ENCODE data around the gene VPS37D.
"Not testable (repeated sequence)": the region's sequence is repeated elsewhere in the genome, so short reads cannot be mapped to it uniquely, and the experiment has no call there.

Gene VPS37D

DNA sequence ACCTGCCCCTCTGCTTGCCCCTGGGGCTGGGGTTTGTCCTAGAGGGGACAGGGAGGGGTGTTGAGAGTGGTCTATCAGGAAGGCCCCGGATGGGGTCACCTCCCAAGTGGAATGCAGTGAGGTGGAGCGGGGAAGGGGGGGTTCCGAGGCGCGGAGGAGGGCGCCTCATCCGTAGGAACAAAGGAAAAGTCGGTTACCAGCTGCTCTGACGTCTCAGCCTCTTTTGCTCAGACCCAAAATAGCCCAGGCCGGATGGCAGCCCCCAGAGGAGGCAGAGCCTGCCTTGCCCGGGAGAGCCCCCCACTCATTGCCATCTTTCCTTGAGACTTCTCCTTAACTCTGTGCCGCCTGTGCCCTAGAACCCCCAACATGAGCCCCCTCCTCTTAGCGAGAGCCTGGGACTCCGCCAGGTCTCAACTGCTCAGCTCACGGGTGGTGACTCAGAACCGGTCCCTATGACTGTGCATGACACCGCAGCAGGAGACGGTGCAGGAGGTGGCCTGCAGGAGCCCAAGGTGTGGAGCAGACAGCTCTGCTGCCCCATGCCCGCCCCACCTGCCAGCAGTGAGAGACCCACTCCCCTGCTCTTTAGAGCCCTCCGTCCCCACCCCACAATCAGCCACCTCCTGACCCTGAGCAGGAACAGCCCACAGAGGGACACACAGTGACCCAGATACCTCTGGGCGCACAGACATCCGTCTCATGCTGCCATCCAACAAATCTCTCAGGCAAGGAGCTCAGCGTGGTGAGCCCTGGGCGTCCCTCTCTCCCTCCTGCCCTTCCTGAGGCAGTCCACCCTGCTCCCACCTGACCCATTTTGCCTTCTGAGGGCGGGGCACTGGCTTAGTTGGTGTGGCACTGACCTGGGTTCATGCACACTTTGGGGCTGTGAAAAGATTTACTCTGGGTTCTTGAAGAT, 38.8 kb downstream of the VPS37D start:
- peak; percentile 38 for DNase-seq

DNA sequence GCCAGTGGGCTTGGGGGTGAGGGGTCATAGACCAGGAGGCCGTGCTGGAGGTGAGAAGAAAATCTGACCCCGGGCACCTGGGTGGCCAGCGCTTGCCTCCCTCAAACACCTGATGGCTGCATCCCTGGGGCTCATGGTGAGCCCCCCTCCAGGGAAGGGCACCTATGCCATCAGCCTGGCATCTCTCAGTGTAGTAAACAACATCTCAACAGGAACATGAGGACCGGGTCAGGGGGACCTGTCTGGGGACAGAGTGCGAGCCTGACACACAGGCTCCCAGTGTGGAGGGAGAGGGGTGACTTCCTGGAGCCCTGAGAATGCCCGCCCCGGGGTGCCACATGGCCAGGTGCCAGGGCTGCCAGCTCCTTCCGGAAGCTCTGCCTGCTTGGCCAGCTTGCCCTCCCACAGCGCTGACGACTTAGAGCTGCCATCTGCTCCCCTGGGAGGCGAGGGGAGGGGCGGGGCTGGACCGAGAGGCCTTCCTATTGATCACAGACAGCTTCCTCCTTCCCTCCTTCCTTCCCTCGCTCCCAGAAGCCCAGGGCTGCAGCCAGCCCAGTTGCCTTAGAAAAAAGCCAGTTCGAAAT, 39.5 kb downstream of the VPS37D start:
- DNase-seq: no peak

DNA sequence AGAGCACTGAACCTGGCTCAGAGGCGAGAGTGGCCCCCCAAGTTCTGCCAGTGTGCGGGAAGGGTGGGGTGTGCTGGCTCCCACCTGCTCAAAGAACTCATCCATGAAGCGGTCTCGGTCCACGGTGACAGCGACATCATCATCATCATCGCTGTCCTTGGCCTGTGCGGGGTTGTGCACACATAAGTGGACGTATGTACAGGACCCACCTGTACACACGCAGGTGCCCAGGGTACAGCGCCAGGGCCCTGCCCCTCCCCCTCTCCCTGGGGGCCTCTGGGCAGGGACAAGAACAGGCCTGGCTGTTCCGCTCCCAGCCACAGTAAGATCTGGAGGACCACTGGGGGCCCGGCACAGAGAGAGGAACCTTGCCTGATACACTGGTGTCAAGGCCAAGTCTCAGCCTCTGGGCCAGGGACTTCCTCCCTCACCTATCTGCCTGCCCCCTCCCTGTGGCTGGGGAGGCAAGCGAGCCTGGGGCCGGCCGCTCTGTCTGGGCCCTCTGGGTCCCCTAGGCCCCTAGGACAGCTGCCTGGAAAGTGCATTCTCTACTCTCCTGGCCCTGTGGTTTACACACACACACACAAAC, 41.4 kb downstream of the VPS37D start:
- no peak for DNase-seq

DNA sequence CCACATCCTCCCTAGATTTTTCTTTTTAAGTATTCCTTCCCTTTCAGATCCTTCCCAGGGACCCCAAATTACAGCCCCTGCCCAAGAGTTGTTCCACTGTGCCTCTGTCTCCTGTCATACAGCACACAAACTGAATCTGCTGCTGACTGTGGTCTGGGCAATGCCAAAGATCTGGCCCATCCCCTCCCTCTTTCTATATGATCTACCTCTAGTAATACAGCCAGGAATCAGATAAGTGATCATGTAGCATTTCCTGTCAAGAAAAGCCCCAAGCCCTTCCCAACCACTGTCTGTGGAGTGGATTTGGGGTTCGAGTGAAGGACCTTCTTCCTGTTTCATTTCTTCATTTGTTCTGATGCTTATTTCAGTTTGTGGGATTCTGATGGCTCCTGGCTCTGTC, 45.1 kb downstream of the VPS37D start:
- no peak for DNase-seq

DNA sequence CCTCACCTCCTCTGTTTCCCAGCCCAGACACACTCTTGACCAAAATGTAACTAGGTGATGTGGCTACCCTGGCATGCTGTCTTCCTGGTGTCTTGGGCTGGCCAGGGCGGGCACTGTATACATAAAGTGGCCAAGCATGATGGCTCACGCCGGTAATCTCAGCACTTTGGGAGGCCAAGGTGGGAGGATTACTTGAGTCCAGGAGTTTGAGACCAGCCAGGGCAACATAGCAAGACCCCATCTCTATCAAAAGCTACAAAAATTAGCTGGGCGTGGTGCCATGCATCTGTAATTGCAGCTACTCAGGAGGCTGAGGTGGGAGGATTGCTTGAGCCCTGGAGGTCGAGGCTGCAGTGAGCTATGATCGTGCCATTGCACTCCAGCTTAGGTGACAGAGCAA, 45.7 kb downstream of the VPS37D start:
- not testable (repeated sequence) for DNase-seq

DNA sequence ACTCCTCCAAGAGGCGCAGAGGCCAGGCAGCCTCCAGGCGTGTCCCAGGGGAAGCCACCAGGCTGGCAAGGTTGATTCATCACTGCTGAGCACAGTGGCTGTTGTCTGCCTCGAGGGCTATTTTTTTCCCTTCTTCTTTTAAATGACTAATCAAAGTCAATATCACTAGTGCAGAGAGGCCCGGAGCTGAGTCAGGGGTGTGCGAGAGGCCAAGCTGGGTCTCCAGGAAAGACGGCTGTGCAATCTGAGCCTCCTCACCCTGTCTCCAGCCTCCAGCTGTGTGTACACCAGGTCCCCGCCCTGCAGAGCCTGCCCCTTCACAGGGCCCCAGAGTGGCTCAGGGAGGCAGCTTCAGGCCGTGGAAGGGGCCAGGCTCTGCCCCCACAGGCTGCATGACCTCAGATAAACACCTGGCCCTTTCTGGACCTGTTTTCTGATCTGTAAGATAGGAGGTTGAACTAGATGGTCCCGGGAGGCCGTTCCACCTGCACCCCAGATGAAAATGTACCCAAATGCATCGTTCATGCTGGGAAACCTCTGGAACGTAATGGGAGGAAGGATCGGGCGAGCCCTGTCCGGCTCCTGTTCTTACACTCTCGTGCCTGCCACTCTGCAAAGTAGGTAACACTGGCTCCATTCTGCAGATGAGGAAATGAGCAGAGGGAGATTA, 48.2 kb downstream of the VPS37D start:
- peak; percentile 34 for DNase-seq

DNA sequence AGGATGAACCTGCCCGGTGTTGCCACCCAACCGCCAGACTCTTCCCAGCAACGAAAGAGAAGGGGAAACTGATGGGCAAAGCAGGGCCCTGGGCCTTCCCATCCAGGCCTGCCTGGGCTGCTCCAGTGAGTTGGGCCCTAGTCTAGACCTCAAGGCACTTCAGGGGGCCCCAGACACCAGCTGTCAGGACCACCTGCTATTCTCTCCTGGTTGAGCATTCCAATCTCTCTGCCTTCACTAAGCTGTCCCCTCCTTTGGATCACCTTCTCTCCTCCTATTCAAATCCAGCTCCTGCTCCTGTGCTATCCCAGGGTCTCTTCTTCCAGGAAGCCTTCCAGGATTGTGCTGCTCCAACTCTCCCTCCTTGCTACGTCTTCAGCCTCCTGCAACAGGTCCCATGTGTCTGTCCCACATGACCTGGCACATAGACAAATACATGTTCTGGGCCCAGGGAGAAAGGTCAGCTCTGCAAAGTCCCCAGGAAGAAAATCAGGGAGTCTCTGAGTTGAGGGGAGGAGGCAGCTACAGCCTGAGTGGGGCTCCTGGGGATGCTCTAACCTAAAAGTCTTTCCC, 48.8 kb downstream of the VPS37D start:
- DNase-seq: no peak

DNA sequence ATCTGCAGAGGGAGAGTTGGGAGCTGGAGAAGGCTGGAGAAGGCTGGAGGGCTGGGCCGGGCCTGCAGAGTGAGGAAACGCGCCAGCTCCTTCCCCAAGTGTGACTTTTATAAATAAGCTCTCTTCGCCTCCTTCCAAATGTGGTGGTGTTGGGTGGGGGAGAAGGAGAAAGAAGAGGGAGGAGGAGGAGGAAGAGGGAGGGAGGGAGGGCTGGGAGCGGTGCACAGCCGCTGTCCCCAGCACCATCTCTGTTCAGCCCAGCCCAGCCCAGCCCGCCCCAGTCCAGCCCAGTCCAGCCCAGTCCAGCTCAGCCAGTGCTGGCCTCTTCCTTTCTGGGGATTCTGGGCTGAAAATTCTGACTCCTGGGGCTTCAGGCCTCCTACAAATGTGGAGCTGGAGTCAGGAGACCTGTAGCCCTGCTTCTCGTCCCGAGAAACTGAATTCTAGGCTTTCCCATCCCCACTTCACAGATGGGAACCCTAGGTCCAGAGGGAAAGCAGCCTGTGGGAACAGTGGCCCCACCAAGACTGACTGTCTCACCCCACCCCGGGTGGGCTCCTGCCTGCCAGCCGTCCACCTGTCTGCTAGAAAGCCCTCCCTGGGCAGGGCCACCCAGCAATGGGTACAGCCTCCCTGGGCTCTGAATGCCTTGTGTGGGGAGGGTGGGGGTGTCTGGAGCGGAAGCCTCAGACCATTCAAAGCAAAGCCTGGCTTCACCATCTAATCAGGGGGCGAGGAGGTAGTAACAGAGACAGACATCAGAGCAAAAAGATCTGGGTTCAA, 49.6 kb downstream of the VPS37D start:
- no peak for DNase-seq

DNA sequence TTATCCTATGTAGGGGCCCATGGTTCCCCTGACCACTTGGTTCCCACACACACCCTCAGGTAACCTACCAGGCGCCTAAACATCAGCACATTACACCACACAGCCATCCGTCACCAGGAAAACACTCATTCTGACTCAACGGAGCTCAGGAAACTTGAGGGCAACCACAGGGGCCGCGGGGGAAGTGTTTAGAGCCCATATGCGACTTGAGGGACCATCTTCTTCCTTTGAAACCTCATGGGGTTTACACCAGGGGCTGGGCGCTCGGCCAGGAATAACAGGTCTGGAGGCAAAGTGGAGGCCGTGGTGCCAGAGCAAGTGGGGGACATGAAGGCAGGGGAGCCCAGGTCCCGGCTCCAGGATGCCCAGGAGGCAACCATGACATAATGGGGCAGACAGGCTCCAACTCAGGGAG, 50.4 kb downstream of the VPS37D start:
- peak; percentile 80 for DNase-seq

DNA sequence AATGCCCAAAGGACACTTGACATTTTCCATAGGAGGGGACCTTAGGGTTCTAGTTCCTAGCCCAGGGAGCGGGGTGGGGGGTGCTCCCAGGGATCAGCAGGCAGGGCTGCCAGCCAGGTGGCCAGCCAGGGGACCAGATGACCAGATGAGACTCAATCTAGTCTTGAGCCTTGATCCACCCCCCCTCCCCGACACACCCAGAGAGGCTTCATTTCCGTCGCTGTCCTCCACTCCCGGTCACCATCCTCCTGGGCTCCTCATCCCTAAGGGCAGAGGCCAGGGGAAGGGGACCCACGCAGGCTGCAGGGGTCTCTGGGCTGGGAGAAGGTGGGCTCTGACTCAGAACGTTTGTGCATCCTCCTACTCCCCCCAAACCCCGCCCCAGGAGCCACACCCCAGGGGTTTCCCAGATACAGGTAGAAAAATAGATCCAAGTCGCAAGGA, 50.8 kb downstream of the VPS37D start:
- DNase-seq: peak; percentile 20

DNA sequence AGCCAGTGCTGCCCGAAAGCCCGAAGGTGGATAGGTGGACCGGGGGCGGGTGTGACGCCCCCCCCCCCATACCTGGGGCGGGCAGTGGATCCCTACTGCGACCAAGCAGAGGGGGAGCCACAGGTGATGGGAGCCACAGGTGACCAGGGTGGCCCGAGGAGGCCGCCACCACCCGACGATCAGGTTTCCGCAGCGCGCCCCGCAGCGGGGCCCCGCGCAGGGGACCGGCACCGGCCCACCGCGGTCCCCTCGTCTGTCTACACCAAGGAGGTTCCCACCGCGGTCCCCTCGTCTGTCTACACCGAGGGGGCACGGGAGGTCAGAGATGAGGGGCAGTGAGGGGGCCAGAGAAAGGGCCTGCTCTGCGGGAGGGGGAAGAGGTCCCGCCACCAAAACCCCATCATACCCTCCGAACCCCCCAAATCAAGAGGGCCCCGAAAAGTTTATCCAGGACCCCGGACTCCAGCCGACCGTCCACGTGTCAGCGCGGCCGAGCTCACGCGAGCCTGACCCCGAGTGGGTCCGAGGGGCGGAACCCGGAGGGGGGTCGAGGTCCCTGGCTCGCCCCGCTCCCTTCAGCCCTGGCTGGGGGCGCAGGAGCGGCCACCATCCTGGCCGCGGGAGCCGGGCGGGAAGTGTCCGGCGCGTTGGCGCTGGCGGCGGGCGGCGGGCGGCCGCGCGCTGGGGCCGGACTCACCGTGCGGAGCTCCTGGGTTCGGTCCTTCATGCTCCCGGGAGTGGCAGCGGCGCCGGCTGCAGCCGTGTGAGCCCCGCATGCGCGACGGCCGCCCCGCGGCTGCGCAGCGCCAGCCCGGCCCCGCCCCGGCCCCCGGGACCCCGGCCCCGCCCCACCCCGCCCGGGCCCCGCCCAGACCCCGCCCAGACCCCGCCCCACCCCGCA, 51.5 kb downstream of the VPS37D start, which contains the start of gene STX1A:
Gene STX1A, minus strand, starts transcription at position 765 of the 901 bp plus-strand sequence. Its CDS starts 38 bp downstream, at position 727.
- DNase-seq: peak; percentile 66

DNA sequence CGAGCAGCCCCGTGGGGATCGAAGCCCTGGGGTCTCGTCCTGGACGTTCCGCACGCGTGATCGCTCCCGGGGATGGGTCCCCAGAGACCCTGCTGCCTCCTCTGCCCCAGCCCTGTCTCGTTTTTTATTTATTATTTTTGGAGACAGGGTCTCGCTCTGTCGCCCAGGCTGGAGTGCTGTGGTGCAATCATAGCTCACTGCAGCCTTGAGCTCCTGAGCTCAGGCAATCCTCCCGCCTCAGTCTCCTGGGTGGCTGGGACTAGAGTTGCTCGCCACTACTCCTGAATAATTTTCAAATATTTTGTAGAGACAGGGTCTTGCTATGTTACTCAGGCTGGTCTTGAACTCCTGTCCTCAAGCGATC, 52.2 kb downstream of the VPS37D start:
- DNase-seq: no peak

DNA sequence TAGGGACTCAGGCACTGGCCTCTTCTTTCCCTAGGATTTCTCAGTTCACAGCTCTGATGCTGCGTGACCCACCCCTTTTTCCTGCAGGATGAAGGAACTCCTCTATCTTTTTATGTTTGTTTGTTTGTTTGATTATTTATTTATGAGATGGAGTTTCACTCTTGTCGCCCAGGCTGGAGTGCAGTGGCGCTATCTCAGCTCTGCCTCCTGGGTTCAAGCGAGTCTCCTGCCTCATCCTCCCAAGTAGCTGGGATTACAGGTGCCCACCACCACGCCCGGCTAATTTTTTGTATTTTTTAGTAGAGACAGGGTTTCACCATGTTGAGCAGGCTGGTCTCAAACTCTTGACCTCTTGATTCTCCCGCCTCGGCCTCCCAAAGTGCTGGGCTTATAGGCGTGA, 52.8 kb downstream of the VPS37D start:
- not testable (repeated sequence) for DNase-seq

DNA sequence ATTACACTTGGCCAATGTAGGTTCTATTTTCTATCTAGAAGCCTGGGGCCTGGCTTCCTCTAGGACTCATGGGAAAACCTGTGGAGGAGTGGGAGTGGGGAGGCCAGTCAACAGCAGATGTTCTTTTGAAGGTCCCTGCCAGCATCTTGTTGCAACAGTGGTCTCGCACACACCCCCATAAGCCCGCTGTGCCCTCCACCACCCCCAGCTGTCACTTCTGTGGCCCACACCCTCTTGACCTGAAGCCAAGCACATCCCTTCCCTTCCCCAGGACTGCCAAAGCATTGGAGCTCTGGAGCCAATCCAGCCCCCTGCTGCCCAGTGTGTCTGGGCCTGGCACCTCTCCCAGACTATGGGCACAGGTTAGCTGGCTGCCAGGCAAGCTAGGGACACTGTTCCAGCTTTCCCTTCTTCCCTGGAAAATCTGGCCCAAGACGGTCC, 53.8 kb downstream of the VPS37D start:
- no peak for DNase-seq

Measured in stimulated activated naive CD4-positive, alpha-beta T cell treated with Interleukin-2 at 50 U/mL for 16 hours (primary cell).